CD4-positive, CD25-positive, alpha-beta regulatory T cell (primary cell): Measurements from ENCODE around the gene ANG. TPM values are rescaled to one million over a fixed set of nuclear protein-coding genes. Genes with fewer than 3 reads are reported as not detected.
A peak's percentile ranks its signal among the peaks of the same experiment; 100 is the strongest.
"Not testable (repeated sequence)": the region's sequence is repeated elsewhere in the genome, so short reads cannot be mapped to it uniquely, and the experiment has no call there.

Experiments used
- ATAC-seq, 2 donors: fragments of 150-1000 bp; cut with Tn5 transposase; one replicate each; pipeline ENCODE4 v1.10.0; 2021; ENCODE audit warnings: low read depth in 2 of 2, moderate number of reproducible peaks in 2 of 2, moderate library complexity in 1 of 2
- DNase-seq, 3 donors: peaks; one replicate each; pipeline versions ENCODE4 v3.0.0 to v3.0.0-alpha.2; 2012 to 2022; ENCODE audit warnings: mixed read lengths in 1 of 3
- H3K27ac ChIP-seq: one replicate; pipeline ENCODE4 v1.7.0; 2013; ENCODE audit warnings: mild to moderate bottlenecking, low read length; ENCODE audit not compliant: insufficient read depth, poor library complexity, severe bottlenecking
- H3K27me3 ChIP-seq: one replicate; pipeline ENCODE4 v1.7.0; 2013; ENCODE audit warnings: low read length; ENCODE audit not compliant: control insufficient read depth, insufficient read depth
- H3K36me3 ChIP-seq: one replicate; pipeline ENCODE4 v1.7.0; 2013; ENCODE audit warnings: mild to moderate bottlenecking, low read length, moderate library complexity; ENCODE audit not compliant: control insufficient read depth, insufficient read depth
- H3K4me1 ChIP-seq: 2 replicates; pipeline ENCODE4 v1.7.0; 2013; ENCODE audit warnings: mild to moderate bottlenecking, low read length; ENCODE audit not compliant: insufficient read depth, control insufficient read depth, poor library complexity, severe bottlenecking
- H3K4me3 ChIP-seq: one replicate; pipeline ENCODE4 v1.7.0; 2013; ENCODE audit warnings: low read depth, mild to moderate bottlenecking, low read length, moderate library complexity
- H3K9me3 ChIP-seq, 2 experiments: 1 replicate in 1 of 2; 2 replicates in 1 of 2; pipeline ENCODE4 v1.7.0; 2013; ENCODE audit warnings: low read length in 2 of 2, mild to moderate bottlenecking in 1 of 2, moderate library complexity in 1 of 2; ENCODE audit not compliant: control insufficient read depth in 2 of 2
- H3K27ac Mint-ChIP-seq, 3 donors: one replicate each; pipeline ENCODE4 v1.8.0; 2020 to 2022; ENCODE audit warnings: mild to moderate bottlenecking in 3 of 3, mixed read lengths in 3 of 3, moderate library complexity in 2 of 3
- H3K27me3 Mint-ChIP-seq: one replicate; pipeline ENCODE4 v1.8.0; 2022; ENCODE audit warnings: mild to moderate bottlenecking, mixed read lengths
- H3K36me3 Mint-ChIP-seq: one replicate; pipeline ENCODE4 v1.8.0; 2020; ENCODE audit warnings: mixed read lengths
- H3K4me1 Mint-ChIP-seq, 4 donors: one replicate each; pipeline ENCODE4 v1.8.0; 2020 to 2022; ENCODE audit warnings: mixed read lengths in 4 of 4, mild to moderate bottlenecking in 1 of 4
- H3K4me3 Mint-ChIP-seq, 4 donors: one replicate each; pipeline ENCODE4 v1.8.0; 2020 to 2022; ENCODE audit warnings: mild to moderate bottlenecking in 4 of 4, mixed read lengths in 4 of 4, moderate library complexity in 3 of 4
- H3K9me3 Mint-ChIP-seq, 7 donors: one replicate each; pipeline ENCODE4 v1.8.0; 2020 to 2022; ENCODE audit warnings: mixed read lengths in 7 of 7, mild to moderate bottlenecking in 3 of 7, moderate library complexity in 2 of 7
- polyA plus RNA-seq, 4 donors: library from polyadenylated mRNA; unstranded; fragments of 300-500 nt; fragmentation: Illumina TruSeq; gene quantifications; one replicate each; pipeline ENCODE4 v1.2.3, GENCODE V29; 2021
- total RNA-seq: library from RNA; stranded (reverse); gene quantifications from one replicate; pipeline ENCODE4 v1.2.3, GENCODE V29; 2022

Gene ANG
- total RNA-seq, result 0.62 TPM
- 1 to 10 TPM in 2 of 4 donors, under 1 TPM in 2; 0.59 to 2.3 (median 1.1) TPM for polyA plus RNA-seq

- no peaks in the 10 kb centered on the region for H3K36me3 Mint-ChIP-seq
- ATAC-seq, result no peak
These were observed at the start of gene ANG for GRCh38 chr14:20688167-20688839. Gene ANG, plus strand, starts transcription at chr14:20688764. Its CDS starts 4,801 bp downstream, at chr14:20693565.

DNA sequence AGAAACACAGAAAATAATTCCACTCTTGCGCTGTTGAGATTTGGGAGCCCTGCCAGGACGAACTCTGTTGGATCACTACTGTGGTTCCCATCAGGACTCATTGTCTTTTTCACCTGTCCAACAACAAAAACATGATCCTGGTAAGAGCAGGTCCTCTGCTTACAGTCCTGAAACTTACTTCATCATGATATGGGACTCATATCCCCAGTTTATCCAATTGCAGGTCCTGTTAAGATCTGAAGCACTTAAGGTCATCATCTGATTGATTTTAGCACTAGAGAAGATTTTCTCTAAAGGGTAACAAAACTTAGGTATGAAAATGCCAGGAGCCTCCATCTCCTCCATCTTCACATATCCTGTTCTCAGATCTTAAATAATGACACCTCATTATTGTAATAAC lies 47.0 kb upstream of the ANG start, which contains the start of gene OR6S1:
Gene OR6S1 (minus strand): TSS at position 101 of the 400 bp plus-strand sequence. CDS start 0 bp downstream, at position 101.
- no peak within 1 kb of the TSS for H3K27ac Mint-ChIP-seq
- Histone ChIP-seq H3K4me1 (no peaks in the 10 kb centered on the region), H3K36me3 (no peaks in the 10 kb centered on the region), H3K4me3 (no peak within 1 kb of the TSS), H3K9me3 (no peaks in the 10 kb centered on the region), H3K27me3 (peaks cover 20% of the 10 kb centered on the region), H3K27ac (no peak within 1 kb of the TSS)
- ATAC-seq (no peak), DNase-seq (no peak)
- H3K36me3 Mint-ChIP-seq, result no peaks in the 10 kb centered on the region
- peaks cover 51% of the 10 kb centered on the region for H3K27me3 Mint-ChIP-seq
- no peak within 1 kb of the TSS for H3K4me3 Mint-ChIP-seq
- no peaks in the 10 kb centered on the region for H3K9me3 Mint-ChIP-seq
- H3K4me1 Mint-ChIP-seq, result no peaks in the 10 kb centered on the region

More at GRCh38 chr14:20688167-20688839, at the start of gene ANG:
- Histone ChIP-seq H3K27ac (no peak within 1 kb of the TSS), H3K27me3 (no peaks in the 10 kb centered on the region), H3K4me1 (peaks cover 13% of the 10 kb centered on the region), H3K4me3 (no peak within 1 kb of the TSS), H3K9me3 (no peaks in the 10 kb centered on the region), H3K36me3 (no peaks in the 10 kb centered on the region)
- H3K9me3 Mint-ChIP-seq, result no peaks in the 10 kb centered on the region
- no peak for DNase-seq
- peak within 1 kb of the TSS in 1 of 3 donors; percentile 27 for H3K27ac Mint-ChIP-seq
- H3K4me1 Mint-ChIP-seq, result peaks cover 0 to 19% (median 12%) of the 10 kb centered on the region in 4 donors
- H3K27me3 Mint-ChIP-seq, result no peaks in the 10 kb centered on the region
- H3K4me3 Mint-ChIP-seq, result no peak within 1 kb of the TSS

- Mint-ChIP-seq H3K4me3 (no peak overlapping the region), H3K27me3 (peaks cover 47% of the 10 kb centered on the region), H3K27ac (no peak overlapping the region), H3K4me1 (no peaks in the 10 kb centered on the region), H3K9me3 (no peaks in the 10 kb centered on the region), H3K36me3 (no peaks in the 10 kb centered on the region)
- Histone ChIP-seq H3K27me3 (peaks cover 18% of the 10 kb centered on the region), H3K4me3 (no peak overlapping the region), H3K9me3 (no peaks in the 10 kb centered on the region), H3K36me3 (no peaks in the 10 kb centered on the region), H3K27ac (no peak overlapping the region), H3K4me1 (no peaks in the 10 kb centered on the region)
- no peak for ATAC-seq
- DNase-seq, result no peak
These were observed 46.4 kb upstream of the ANG start for GRCh38 chr14:20642182-20642581.

DNA sequence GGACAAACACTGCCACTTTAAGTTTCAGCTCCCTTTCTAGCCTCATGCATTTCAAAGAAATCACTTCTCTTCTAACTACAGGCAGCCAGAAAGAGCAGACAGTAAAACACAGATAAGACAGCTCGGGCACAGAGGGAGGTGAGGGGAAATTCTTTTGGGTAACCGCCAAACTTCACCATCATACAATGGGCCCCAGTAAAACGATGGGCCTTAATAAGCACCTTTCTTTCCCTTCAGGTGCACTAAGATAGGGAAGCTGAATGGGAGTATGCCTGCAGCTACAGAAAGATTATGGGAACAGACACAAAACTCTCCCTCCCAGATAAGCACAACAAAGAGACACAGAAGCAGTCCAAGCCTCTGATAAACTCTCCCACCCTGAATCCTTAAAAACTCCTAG lies 45.8 kb upstream of the ANG start:
- peak overlapping the region in 1 of 3 donors; percentile 91 for H3K27ac Mint-ChIP-seq
- not testable (repeated sequence) for ATAC-seq, H3K27ac ChIP-seq, H3K4me1 ChIP-seq, H3K4me3 Mint-ChIP-seq, H3K4me1 Mint-ChIP-seq, DNase-seq, H3K36me3 ChIP-seq, H3K36me3 Mint-ChIP-seq, H3K9me3 ChIP-seq, H3K9me3 Mint-ChIP-seq, H3K4me3 ChIP-seq
- H3K27me3 Mint-ChIP-seq, result peaks cover 48% of the 10 kb centered on the region
- H3K27me3 ChIP-seq, result peaks cover 18% of the 10 kb centered on the region

- peaks cover 61% of the 10 kb centered on the region for H3K27me3 Mint-ChIP-seq
- Histone ChIP-seq H3K9me3 (no peaks in the 10 kb centered on the region), H3K27me3 (peaks cover 11% of the 10 kb centered on the region), H3K36me3 (no peaks in the 10 kb centered on the region), H3K27ac (no peak overlapping the region), H3K4me1 (no peaks in the 10 kb centered on the region), H3K4me3 (no peak overlapping the region)
- H3K9me3 Mint-ChIP-seq, result no peaks in the 10 kb centered on the region
- DNase-seq, result no peak
- H3K27ac Mint-ChIP-seq, result no peak overlapping the region
- H3K36me3 Mint-ChIP-seq, result no peaks in the 10 kb centered on the region
- no peak overlapping the region for H3K4me3 Mint-ChIP-seq
- no peak for ATAC-seq
- H3K4me1 Mint-ChIP-seq, result no peaks in the 10 kb centered on the region
These were observed 44.0 kb upstream of the ANG start for GRCh38 chr14:20644520-20644919.

DNA sequence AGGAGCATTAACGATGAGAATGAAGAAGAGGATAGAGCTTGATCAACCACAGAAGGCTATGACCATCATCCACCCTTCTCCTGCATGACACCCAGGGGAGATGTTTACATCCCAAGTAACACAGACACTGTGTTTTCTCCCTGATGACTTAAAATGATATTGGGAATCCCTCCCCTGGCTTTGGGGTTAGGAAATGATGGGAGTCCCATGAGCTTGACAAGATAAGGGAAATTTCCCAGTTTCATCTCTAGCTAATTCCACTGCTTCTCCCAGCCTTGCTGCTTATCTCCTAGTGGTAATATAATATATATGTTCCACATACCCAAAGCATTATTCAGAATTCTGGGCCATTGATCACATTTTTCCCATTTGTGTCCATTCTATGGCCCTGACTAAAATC lies 43.1 kb upstream of the ANG start:
- Histone ChIP-seq H3K9me3 (no peaks in the 10 kb centered on the region), H3K4me3 (no peak overlapping the region), H3K27ac (no peak overlapping the region), H3K36me3 (no peaks in the 10 kb centered on the region), H3K4me1 (no peaks in the 10 kb centered on the region), H3K27me3 (peaks cover 11% of the 10 kb centered on the region)
- Mint-ChIP-seq H3K4me1 (no peaks in the 10 kb centered on the region), H3K4me3 (no peak overlapping the region), H3K27me3 (peaks cover 66% of the 10 kb centered on the region), H3K36me3 (no peaks in the 10 kb centered on the region), H3K9me3 (no peaks in the 10 kb centered on the region), H3K27ac (no peak overlapping the region)
- DNase-seq (no peak), ATAC-seq (no peak)

DNA sequence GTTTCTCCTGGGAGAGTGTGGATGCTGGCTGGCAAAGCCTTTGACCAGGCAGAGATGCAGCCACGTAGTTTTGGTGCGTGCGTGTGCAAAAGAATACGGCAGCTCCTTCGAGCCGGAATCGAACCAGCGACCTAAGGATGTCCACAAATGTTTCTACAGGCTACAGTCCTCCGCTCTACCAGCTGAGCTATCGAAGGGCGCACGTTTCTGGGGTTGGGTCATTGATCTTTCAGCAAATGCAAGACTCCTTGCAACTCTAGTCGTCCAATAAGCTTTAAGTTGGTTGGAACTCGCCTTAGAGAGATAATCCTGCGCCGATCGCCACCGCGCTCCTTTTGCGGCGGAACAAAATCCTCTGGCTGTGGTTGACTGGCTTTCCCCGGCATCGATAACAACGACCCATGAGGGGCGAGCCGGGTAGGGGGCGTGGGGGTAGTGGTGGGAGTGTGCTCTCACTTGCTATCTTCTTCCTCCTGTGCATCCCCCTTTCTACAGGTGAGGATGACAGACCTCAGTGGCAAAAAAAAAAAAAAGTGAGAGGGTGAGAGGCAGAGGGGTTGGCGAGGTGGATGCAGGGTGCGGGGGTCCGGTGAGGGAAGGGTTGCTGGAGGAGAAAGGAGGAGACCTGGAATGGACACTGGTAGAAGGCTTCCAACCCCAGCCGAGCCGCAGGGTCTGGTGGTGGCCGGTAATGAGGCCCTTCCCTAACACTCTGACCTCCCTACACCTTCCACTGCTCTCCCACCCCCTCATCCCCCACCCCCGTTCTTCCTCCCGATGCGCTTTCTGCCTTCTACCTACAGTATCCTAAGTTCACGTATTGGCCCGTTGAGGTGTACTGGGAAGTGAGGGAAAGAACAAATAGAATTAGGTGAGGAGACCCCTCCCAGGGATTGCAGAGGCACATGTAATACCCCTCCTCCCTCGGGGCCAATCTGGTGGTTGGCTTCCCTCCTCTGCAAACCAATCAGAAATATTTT lies 35.3 kb upstream of the ANG start:
- Histone ChIP-seq H3K4me3 (no peak overlapping the region), H3K9me3 (no peaks in the 10 kb centered on the region), H3K27me3 (peaks cover 48% of the 10 kb centered on the region), H3K36me3 (no peaks in the 10 kb centered on the region), H3K4me1 (peaks cover 11% of the 10 kb centered on the region), H3K27ac (no peak overlapping the region)
- Mint-ChIP-seq H3K27ac (no peak overlapping the region), H3K36me3 (peaks cover 2% of the 10 kb centered on the region), H3K4me1 (peaks cover 8 to 37% (median 15%) of the 10 kb centered on the region in 4 donors), H3K9me3 (no peaks in the 10 kb centered on the region), H3K4me3 (peak overlapping the region in 2 of 4 donors; percentile 62 to 79), H3K27me3 (peaks cover 78% of the 10 kb centered on the region)
- DNase-seq, result peak in 1 of 3 donors; percentile 53
- peak in 1 of 2 donors; percentile 48 for ATAC-seq
